ENCODE results near the gene ZFAND4. TPM values are rescaled to one million over a fixed set of nuclear protein-coding genes. Genes with fewer than 3 reads are reported as not detected.
A peak's percentile ranks its signal among the peaks of the same experiment; 100 is the strongest.

The ZFAND4 gene
- total and polyA plus RNA-seq, 9 of the 15 experiments (the other 6 are each of a cell fraction or from before 2014, with no cell fraction given): 0.42 to 3.0 (median 1.5) TPM

GRCh38 chr10:45594276-45595157 is 78.1 kb downstream of the ZFAND4 start (continued):
- TF ChIP-seq TCF3 (CRISPR knock-in tag; IDR thresholded peaks at IDR 0.05) (peak; percentile 41; the same call in 1 of the 2 replicates), CBFA2T3 (IDR thresholded peaks at IDR 0.05) (no peak), PHF21A (IDR thresholded peaks at IDR 0.05; ENCODE audit: borderline replicate concordance, low read depth) (0 out of 2 replicates have a peak, but pooled peaks have one; percentile 53), TBP (optimal IDR thresholded peaks at IDR 0.05; ENCODE audit: low read depth, low read length) (peak; percentile 71), ETV6 (IDR thresholded peaks at IDR 0.05; ENCODE audit: borderline replicate concordance in 1 of 2, low read depth in 2 of 2, low read length in 1 of 2) (peak in 1 of 2 experiments; percentile 52; a peak in 1 of 4 replicates), ETV6 (CRISPR knock-in tag; IDR thresholded peaks at IDR 0.05; ENCODE audit: borderline replicate concordance) (no peak; the same call in 1 of the 2 replicates), NCOA6 (IDR thresholded peaks at IDR 0.05) (no peak), ZNF76 (CRISPR knock-in tag; IDR thresholded peaks at IDR 0.05; ENCODE audit: borderline replicate concordance) (peak; percentile 59; the same call in 1 of the 2 replicates), SPI1 (IDR thresholded peaks at IDR 0.05; ENCODE audit: borderline replicate concordance, low read depth, low read length) (peak; percentile 39; the same call in 1 of the 2 replicates), U2AF1 (optimal IDR thresholded peaks at IDR 0.05; ENCODE audit: low read depth, low read length) (peak; percentile 93), ZBTB9 (CRISPR knock-in tag; IDR thresholded peaks at IDR 0.05) (peak; percentile 90), EHMT2 (IDR thresholded peaks at IDR 0.05) (no peak), NFYB (IDR thresholded peaks at IDR 0.05; ENCODE audit: extremely low read depth, insufficient read length) (no peak), CBX3 (IDR thresholded peaks at IDR 0.05; ENCODE audit: borderline replicate concordance in 1 of 2, low read length in 2 of 2) (peak in 1 of 2 experiments; percentile 91; a peak in 2 of 3 replicates), NEUROD1 (IDR thresholded peaks at IDR 0.05; ENCODE audit: borderline replicate concordance, low read depth, low read length, partially characterized antibody) (peak; percentile 87), TGIF2 (CRISPR knock-in tag; IDR thresholded peaks at IDR 0.05) (peak; percentile 85; the same call in 1 of the 2 replicates), CCAR2 (IDR thresholded peaks at IDR 0.05; ENCODE audit: low read depth, low read length) (no peak), ZSCAN32 (CRISPR knock-in tag; IDR thresholded peaks at IDR 0.05) (0 out of 2 replicates have a peak, but pooled peaks have one; percentile 39), ZNF395 (CRISPR knock-in tag; IDR thresholded peaks at IDR 0.05) (peak; percentile 58; the same call in 1 of the 2 replicates), AFF4 (CRISPR knock-in tag; IDR thresholded peaks at IDR 0.05) (peak; percentile 54; the same call in 1 of the 2 replicates), ZNF785 (CRISPR knock-in tag; IDR thresholded peaks at IDR 0.05) (no peak)
